Measurements from ENCODE around the gene SBK1.
A peak's percentile ranks its signal among the peaks of the same experiment; 100 is the strongest.
"Not testable (repeated sequence)": the region's sequence is repeated elsewhere in the genome, so short reads cannot be mapped to it uniquely, and the experiment has no call there.

The SBK1 gene

GRCh38 chr16:28291651-28292626 lies at the start of gene SBK1:
TSS of gene SBK1 (plus strand) at chr16:28292525. CDS start at chr16:28317392, 24,867 bp downstream.
- H3K9me3 ChIP-seq (ENCODE audit: insufficient read depth, low read depth, low read length): no peaks in the 10 kb centered on the region
- peaks cover 10% of the 10 kb centered on the region for H3K27me3 ChIP-seq (ENCODE audit: insufficient read depth, low read length, poor library complexity, severe bottlenecking)
- peaks cover 4% of the 10 kb centered on the region; the same call in 1 of the 2 replicates for H3K79me2 ChIP-seq (ENCODE audit: insufficient read depth, low read length)
- peaks cover 18% of the 10 kb centered on the region for H3K4me1 ChIP-seq (ENCODE audit: insufficient read depth, low read length, poor library complexity, severe bottlenecking)
- H3K4me3 ChIP-seq (ENCODE audit: low read length, poor library complexity, severe bottlenecking): peak within 1 kb of the TSS; percentile 96
- TF ChIP-seq, protein P1, sequence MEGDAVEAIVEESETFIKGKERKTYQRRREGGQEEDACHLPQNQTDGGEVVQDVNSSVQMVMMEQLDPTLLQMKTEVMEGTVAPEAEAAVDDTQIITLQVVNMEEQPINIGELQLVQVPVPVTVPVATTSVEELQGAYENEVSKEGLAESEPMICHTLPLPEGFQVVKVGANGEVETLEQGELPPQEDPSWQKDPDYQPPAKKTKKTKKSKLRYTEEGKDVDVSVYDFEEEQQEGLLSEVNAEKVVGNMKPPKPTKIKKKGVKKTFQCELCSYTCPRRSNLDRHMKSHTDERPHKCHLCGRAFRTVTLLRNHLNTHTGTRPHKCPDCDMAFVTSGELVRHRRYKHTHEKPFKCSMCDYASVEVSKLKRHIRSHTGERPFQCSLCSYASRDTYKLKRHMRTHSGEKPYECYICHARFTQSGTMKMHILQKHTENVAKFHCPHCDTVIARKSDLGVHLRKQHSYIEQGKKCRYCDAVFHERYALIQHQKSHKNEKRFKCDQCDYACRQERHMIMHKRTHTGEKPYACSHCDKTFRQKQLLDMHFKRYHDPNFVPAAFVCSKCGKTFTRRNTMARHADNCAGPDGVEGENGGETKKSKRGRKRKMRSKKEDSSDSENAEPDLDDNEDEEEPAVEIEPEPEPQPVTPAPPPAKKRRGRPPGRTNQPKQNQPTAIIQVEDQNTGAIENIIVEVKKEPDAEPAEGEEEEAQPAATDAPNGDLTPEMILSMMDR (conservative IDR thresholded peaks at IDR 0.05; ENCODE audit: low read length): no peak
- no peak for TF ChIP-seq EZH2phosphoT487 (IDR thresholded peaks at IDR 0.05; ENCODE audit: borderline replicate concordance)
- H3K9me2 ChIP-seq (replicated peaks; ENCODE audit: low read depth, low read length): no peaks in the 10 kb centered on the region
- H2AFZ ChIP-seq (ENCODE audit: low read length): peak within 1 kb of the TSS; percentile 99
- H3K9ac ChIP-seq (ENCODE audit: low read depth, low read length, poor library complexity, severe bottlenecking): peak within 1 kb of the TSS; percentile 76
- H3K4me2 ChIP-seq (ENCODE audit: low read depth, low read length, poor library complexity, severe bottlenecking): peak within 1 kb of the TSS; percentile 94
- H4K20me1 ChIP-seq (ENCODE audit: insufficient read depth, low read length, poor library complexity, severe bottlenecking): no peaks in the 10 kb centered on the region
- no peaks in the 10 kb centered on the region for H3K36me3 ChIP-seq (ENCODE audit: insufficient read depth, low read length)
- H3F3A ChIP-seq (ENCODE audit: low read depth): no peaks in the 10 kb centered on the region

GRCh38 chr16:28249483-28249882 lies 42.8 kb upstream of the SBK1 start:
- not testable (repeated sequence) for H2AFZ ChIP-seq (ENCODE audit: low read length); H3K4me3 ChIP-seq (ENCODE audit: low read length, poor library complexity, severe bottlenecking); H3K27me3 ChIP-seq (ENCODE audit: insufficient read depth, low read length, poor library complexity, severe bottlenecking); H3K79me2 ChIP-seq (ENCODE audit: insufficient read depth, low read length); H3K4me2 ChIP-seq (ENCODE audit: low read depth, low read length, poor library complexity, severe bottlenecking); H3K9ac ChIP-seq (ENCODE audit: low read depth, low read length, poor library complexity, severe bottlenecking); H3K9me3 ChIP-seq (ENCODE audit: insufficient read depth, low read depth, low read length); H3F3A ChIP-seq (ENCODE audit: low read depth); H3K9me2 ChIP-seq (replicated peaks; ENCODE audit: low read depth, low read length); H3K4me1 ChIP-seq (ENCODE audit: insufficient read depth, low read length, poor library complexity, severe bottlenecking); H4K20me1 ChIP-seq (ENCODE audit: insufficient read depth, low read length, poor library complexity, severe bottlenecking); H3K36me3 ChIP-seq (ENCODE audit: insufficient read depth, low read length)

- Histone ChIP-seq H3K9me2 (replicated peaks; ENCODE audit: low read depth, low read length) (no peaks in the 10 kb centered on the region), H3K27me3 (ENCODE audit: insufficient read depth, low read length, poor library complexity, severe bottlenecking) (no peaks in the 10 kb centered on the region), H2AFZ (ENCODE audit: low read length) (no peak overlapping the region), H3K4me2 (ENCODE audit: low read depth, low read length, poor library complexity, severe bottlenecking) (no peak overlapping the region), H3K79me2 (ENCODE audit: insufficient read depth, low read length) (no peaks in the 10 kb centered on the region), H3K9ac (ENCODE audit: low read depth, low read length, poor library complexity, severe bottlenecking) (no peak overlapping the region), H3K9me3 (ENCODE audit: insufficient read depth, low read depth, low read length) (no peaks in the 10 kb centered on the region), H3K4me3 (ENCODE audit: low read length, poor library complexity, severe bottlenecking) (no peak overlapping the region), H3K36me3 (ENCODE audit: insufficient read depth, low read length) (no peaks in the 10 kb centered on the region), H3F3A (ENCODE audit: low read depth) (no peaks in the 10 kb centered on the region), H3K4me1 (ENCODE audit: insufficient read depth, low read length, poor library complexity, severe bottlenecking) (no peaks in the 10 kb centered on the region), H4K20me1 (ENCODE audit: insufficient read depth, low read length, poor library complexity, severe bottlenecking) (no peaks in the 10 kb centered on the region)
- no peak for TF ChIP-seq EZH2phosphoT487 (IDR thresholded peaks at IDR 0.05; ENCODE audit: borderline replicate concordance)
- TF ChIP-seq, protein P1 (conservative IDR thresholded peaks at IDR 0.05; ENCODE audit: low read length): no peak
Measured at GRCh38 chr16:28250999-28251398, 41.3 kb upstream of the SBK1 start.
